HL-60 (cell line): ENCODE data around the gene RNLS.
"Not testable (repeated sequence)": the region's sequence is repeated elsewhere in the genome, so short reads cannot be mapped to it uniquely, and the experiment has no call there.

Experiments
- CTCF ChIP-seq: IDR thresholded peaks from one replicate; pipeline ENCODE4 v1.5.1; 2011; ENCODE audit warnings: low read length, control low read depth, inconsistent platforms; ENCODE audit not compliant: insufficient read depth
- GABPA ChIP-seq: IDR thresholded peaks from 2 replicates; pipeline ENCODE4 v1.6.1; 2012; ENCODE audit warnings: low read depth
- POLR2AphosphoS5 ChIP-seq: IDR thresholded peaks from 2 replicates; pipeline ENCODE4 v1.6.1; 2012; ENCODE audit warnings: low read depth
- SPI1 ChIP-seq: IDR thresholded peaks from 2 replicates; pipeline ENCODE4 v1.6.1; 2012; ENCODE audit warnings: low read depth, mild to moderate bottlenecking, borderline replicate concordance
- TF ChIP-seq, protein P1 (sequence below): IDR thresholded peaks from 2 replicates; pipeline ENCODE4 v1.6.1; 2012; ENCODE audit warnings: low read depth; ENCODE audit not compliant: insufficient replicate concordance

DNA sequence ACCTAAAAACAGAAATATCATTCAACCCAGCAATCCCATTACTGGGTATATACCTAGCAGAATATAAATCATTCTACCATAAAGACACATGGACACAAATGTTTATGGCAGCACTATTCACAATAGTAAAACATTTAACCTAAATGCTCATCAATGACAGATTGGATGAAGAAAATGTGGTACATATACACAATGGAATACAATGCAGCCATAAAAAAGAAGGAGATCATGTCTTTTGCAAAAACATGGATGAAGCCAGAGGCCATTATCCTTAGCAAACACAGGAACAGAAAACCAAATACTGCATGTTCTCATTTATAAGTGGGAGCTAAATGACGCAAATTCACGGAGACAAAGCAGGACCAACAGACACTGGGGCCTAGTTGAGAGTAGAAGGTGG, 96.3 kb downstream of the RNLS start:
- not testable (repeated sequence) for TF ChIP-seq CTCF, POLR2AphosphoS5, GABPA, SPI1
- TF ChIP-seq, protein P1, sequence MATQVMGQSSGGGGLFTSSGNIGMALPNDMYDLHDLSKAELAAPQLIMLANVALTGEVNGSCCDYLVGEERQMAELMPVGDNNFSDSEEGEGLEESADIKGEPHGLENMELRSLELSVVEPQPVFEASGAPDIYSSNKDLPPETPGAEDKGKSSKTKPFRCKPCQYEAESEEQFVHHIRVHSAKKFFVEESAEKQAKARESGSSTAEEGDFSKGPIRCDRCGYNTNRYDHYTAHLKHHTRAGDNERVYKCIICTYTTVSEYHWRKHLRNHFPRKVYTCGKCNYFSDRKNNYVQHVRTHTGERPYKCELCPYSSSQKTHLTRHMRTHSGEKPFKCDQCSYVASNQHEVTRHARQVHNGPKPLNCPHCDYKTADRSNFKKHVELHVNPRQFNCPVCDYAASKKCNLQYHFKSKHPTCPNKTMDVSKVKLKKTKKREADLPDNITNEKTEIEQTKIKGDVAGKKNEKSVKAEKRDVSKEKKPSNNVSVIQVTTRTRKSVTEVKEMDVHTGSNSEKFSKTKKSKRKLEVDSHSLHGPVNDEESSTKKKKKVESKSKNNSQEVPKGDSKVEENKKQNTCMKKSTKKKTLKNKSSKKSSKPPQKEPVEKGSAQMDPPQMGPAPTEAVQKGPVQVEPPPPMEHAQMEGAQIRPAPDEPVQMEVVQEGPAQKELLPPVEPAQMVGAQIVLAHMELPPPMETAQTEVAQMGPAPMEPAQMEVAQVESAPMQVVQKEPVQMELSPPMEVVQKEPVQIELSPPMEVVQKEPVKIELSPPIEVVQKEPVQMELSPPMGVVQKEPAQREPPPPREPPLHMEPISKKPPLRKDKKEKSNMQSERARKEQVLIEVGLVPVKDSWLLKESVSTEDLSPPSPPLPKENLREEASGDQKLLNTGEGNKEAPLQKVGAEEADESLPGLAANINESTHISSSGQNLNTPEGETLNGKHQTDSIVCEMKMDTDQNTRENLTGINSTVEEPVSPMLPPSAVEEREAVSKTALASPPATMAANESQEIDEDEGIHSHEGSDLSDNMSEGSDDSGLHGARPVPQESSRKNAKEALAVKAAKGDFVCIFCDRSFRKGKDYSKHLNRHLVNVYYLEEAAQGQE = not testable (repeated sequence)
